Heart right ventricle (tissue), 16 donors: ENCODE results near the gene MIPEP. TPM values are rescaled to one million over a fixed set of nuclear protein-coding genes. Genes with fewer than 3 reads are reported as not detected.
"Not testable (repeated sequence)": the region's sequence is repeated elsewhere in the genome, so short reads cannot be mapped to it uniquely, and the experiment has no call there.

ENCODE experiments used
- ATAC-seq, 8 donors: fragments of 200-7000 bp; cut with Tn5 transposase; one replicate each; pipeline ENCODE4 v1.9.1; 2020; ENCODE audit warnings: mild to moderate bottlenecking in 8 of 8, moderate library complexity in 8 of 8, moderate number of reproducible peaks in 1 of 8
- DNase-seq, 2 donors: peaks; one replicate each; pipeline ENCODE4 v3.0.0-alpha.2; 2020
- H3K27ac ChIP-seq, 10 donors: fragments of 200-600 bp; sonication (generic) in 2 of 10; one replicate each; pipeline versions ENCODE4 v1.5.0 to v1.8.0; 2020 to 2022; ENCODE audit warnings: mild to moderate bottlenecking in 3 of 10
- H3K27me3 ChIP-seq, 7 donors: fragments of 200-600 bp; one replicate each; pipeline ENCODE4 v1.8.0; 2021 to 2022; ENCODE audit warnings: mild to moderate bottlenecking in 2 of 7
- H3K36me3 ChIP-seq, 9 donors: fragments of 200-600 bp; sonication (generic) in 1 of 9; one replicate each; pipeline versions ENCODE4 v1.5.0 to v1.8.0; 2020 to 2022; ENCODE audit warnings: mild to moderate bottlenecking in 2 of 9
- H3K4me1 ChIP-seq, 9 donors: fragments of 200-600 bp; sonication (generic) in 1 of 9; one replicate each; pipeline versions ENCODE4 v1.5.0 to v1.8.0; 2020 to 2022; ENCODE audit warnings: mild to moderate bottlenecking in 4 of 9
- H3K4me3 ChIP-seq, 10 donors: fragments of 200-600 bp; sonication (generic) in 2 of 10; one replicate each; pipeline versions ENCODE4 v1.5.0 to v1.8.0; 2020 to 2022; ENCODE audit warnings: mild to moderate bottlenecking in 7 of 10, moderate library complexity in 2 of 10
- H3K9me3 ChIP-seq, 11 donors: fragments of 200-600 bp in 10 of 11; sonication (generic) in 2 of 11; one replicate each; pipeline versions ENCODE4 v1.5.0 to v1.8.0; 2013 to 2022; ENCODE audit warnings: mild to moderate bottlenecking in 2 of 11, control low read depth in 1 of 11, moderate library complexity in 1 of 11
- CTCF ChIP-seq, 9 donors: fragments of 200-600 bp; sonication (generic) in 2 of 9; IDR thresholded peaks; one replicate each; pipeline versions ENCODE4 v1.5.0 to v1.8.0; 2021 to 2022; ENCODE audit warnings: antibody characterized with exemption in 9 of 9, mild to moderate bottlenecking in 5 of 9, moderate library complexity in 1 of 9
- WGBS, 2 donors: extraction: QIAGEN DNeasy Blood & Tissue Kit; methylation state at CpG; one replicate each; pipeline ENCODE4 v1.1.7; 2013; ENCODE audit warnings: inconsistent platforms in 1 of 2; 5-methylcytosine and 5-hydroxymethylcytosine counted together
- intact Hi-C, 10 donors: fragments of 100-400 bp; cut with DNase I; formaldehyde crosslinking; loops; one replicate each; pipeline versions ENCODE4 v1.11.1 to v1.14.2; 2022
- polyA plus RNA-seq, 2 donors: library from polyadenylated mRNA; stranded (reverse); fragments of 200-250 nt; gene quantifications; one replicate each; pipeline ENCODE4 v1.2.3, GENCODE V29; 2013
- total RNA-seq, 10 donors: library from RNA; stranded (reverse); fragmentation: NEBNext Ultra II Directional in 3 of 10; extraction: Animal tissue kit (Norgen Biotek cat#: 25700) in 3 of 10; gene quantifications; one replicate each; pipeline versions ENCODE4 v1.2.1 to v1.2.4, GENCODE V29; 2021 to 2023
- donor health status: Arrhythmogenic right ventricular cardiomyopathy.
- donor health status: ischemic (EF 13 %, LVEDD 7.1; RV severe dilation, severe dysfunction).
- donor health status: healthy with polysubstance abuse.
- donor health status: DM: no; HTN: yes; CAD: no.
- donor health status: DM: no; HTN: no; CAD: no.
- donor health status: ischemic (EF 25% LVEDD 6.9; RV normal size, moderate dysfunction).
- donor health status: ischemic (EF 25% LVEDD 5.7; RV mildly dilated, moderate dysfunction).
- donor health status: healthy.
- donor health status: DM: yes; HTN: yes; CAD: no.
- donor health status: Ischemic cardiomyopathy.
- donor health status: ischemic (EF 35%, LVEDD 5.7; RV mildly dilated, moderate dysfunction).
- donor health status: nonischemic (EF 11% LVEDD 7.7; RV severe dilation, severe dysfunction).
- donor health status: DM: yes; HTN: yes; CAD: no.
- donor health status: PGD.
- donor health status: ischemic (EF 29% LVEDD 5.4; RV normal size, mild dysfunction).
- donor health status: nonischemic (EF 23%, LVEDD 6.1; RV moderate dilation, normal function).

MIPEP gene
- total and polyA plus RNA-seq, 12 donors, result 23.4 to 83.4 (median 44.1) TPM

- DNase-seq, result no peak
- no peak for ATAC-seq
- WGBS, 2 donors, result 92 to 94% methylated on average over 4 of the region's 4 CpGs
- peaks cover 0 to 17% (median 7%) of the 10 kb centered on the region in 9 donors for H3K4me1 ChIP-seq
- no peak overlapping the region for H3K4me3 ChIP-seq
- H3K36me3 ChIP-seq, result peaks cover 0 to 47% (median 12%) of the 10 kb centered on the region in 9 donors
- intact Hi-C loops, result no loop called here
- no peaks in the 10 kb centered on the region for H3K27me3 ChIP-seq
- H3K27ac ChIP-seq, result no peak overlapping the region
- no peak for TF ChIP-seq CTCF (IDR thresholded peaks at IDR 0.05)
- no peaks in the 10 kb centered on the region for H3K9me3 ChIP-seq
Observed at GRCh38 chr13:23883255-23883654, 5.9 kb downstream of the MIPEP start.

- H3K9me3 ChIP-seq, ATAC-seq, H3K27me3 ChIP-seq, DNase-seq, intact Hi-C loops, H3K27ac ChIP-seq, H3K4me3 ChIP-seq, H3K4me1 ChIP-seq: not testable (repeated sequence)
- peaks cover 0 to 58% (median 13%) of the 10 kb centered on the region in 9 donors for H3K36me3 ChIP-seq
- WGBS, 2 donors, result 87 to 88% methylated on average over 8 of the region's 8 CpGs
Observed at GRCh38 chr13:23881402-23881800, 7.8 kb downstream of the MIPEP start.

- H3K36me3 ChIP-seq, result peaks cover 0 to 56% (median 13%) of the 10 kb centered on the region in 9 donors
- 84 to 86% methylated on average over 13 to 15 of the region's 18 CpGs for WGBS, 2 donors
- H3K4me1 ChIP-seq, intact Hi-C loops, H3K9me3 ChIP-seq, H3K27ac ChIP-seq, DNase-seq, H3K4me3 ChIP-seq, H3K27me3 ChIP-seq: not testable (repeated sequence)
- peak in 1 of 8 donors; percentile 25 for ATAC-seq
Observed at GRCh38 chr13:23880493-23881401, 8.5 kb downstream of the MIPEP start.

GRCh38 chr13:23877286-23877685 is 11.9 kb downstream of the MIPEP start:
- WGBS, 2 donors, result 96% methylated on average over 4 of the region's 4 CpGs
- H3K4me3 ChIP-seq, result no peak overlapping the region
- DNase-seq (no peak), ATAC-seq (no peak)
- H3K4me1 ChIP-seq, result no peaks in the 10 kb centered on the region
- intact Hi-C loops, result loop anchor here in 6 of 10 donors (5.0 to 10.0 kb wide), 4 partner anchors 300 to 415 kb away; partner anchors contain the start of gene TNFRSF19 (in 3 of the 6)
- TF ChIP-seq CTCF (IDR thresholded peaks at IDR 0.05), result no peak
- peaks cover 0 to 47% (median 5%) of the 10 kb centered on the region in 9 donors for H3K36me3 ChIP-seq
- no peak overlapping the region for H3K27ac ChIP-seq
- H3K9me3 ChIP-seq, result no peaks in the 10 kb centered on the region
- no peaks in the 10 kb centered on the region for H3K27me3 ChIP-seq

- intact Hi-C loops, result loop anchor here in 6 of 10 donors (5.0 to 10.0 kb wide), 4 partner anchors 299 to 414 kb away; partner anchors contain the start of gene TNFRSF19 (in 3 of the 6)
- H3K4me1 ChIP-seq, result no peaks in the 10 kb centered on the region
- DNase-seq (no peak), ATAC-seq (no peak)
- H3K36me3 ChIP-seq, result peaks cover 0 to 42% (median 5%) of the 10 kb centered on the region in 9 donors
- no peaks in the 10 kb centered on the region for H3K9me3 ChIP-seq
- WGBS, 2 donors, result 78 to 79% methylated on average over 2 of the region's 2 CpGs
- H3K27me3 ChIP-seq, result no peaks in the 10 kb centered on the region
- H3K4me3 ChIP-seq, result no peak overlapping the region
- H3K27ac ChIP-seq, result no peak overlapping the region
- peak in 6 of 9 donors; percentile 21 to 49 (median 40) for TF ChIP-seq CTCF (IDR thresholded peaks at IDR 0.05)
Observed at GRCh38 chr13:23876265-23876664, 12.9 kb downstream of the MIPEP start.
